Karpas-422 (cell line): ENCODE data around the gene GTF2H1. TPM values are rescaled to one million over a fixed set of nuclear protein-coding genes. Genes with fewer than 3 reads are reported as not detected.

ENCODE experiments used
- DNase-seq: peaks from one replicate; pipeline ENCODE4 v3.0.0-alpha.2; 2015
- H2AFZ ChIP-seq: fragments of 200-600 bp; sonication (generic); 2 replicates; pipeline ENCODE4 v1.6.1; 2014; ENCODE audit warnings: antibody characterized with exemption, low read length, mixed read lengths
- H3K27ac ChIP-seq: fragments of 200-600 bp; sonication (generic); 2 replicates; pipeline ENCODE4 v1.5.1; 2014; ENCODE audit warnings: mild to moderate bottlenecking, low read length, moderate library complexity
- H3K27me3 ChIP-seq: fragments of 200-600 bp; sonication (generic); 2 replicates; pipeline ENCODE4 v1.6.1; 2014; ENCODE audit warnings: low read length, mixed read lengths
- H3K36me3 ChIP-seq: fragments of 200-600 bp; sonication (generic); 2 replicates; pipeline ENCODE4 v1.6.1; 2014; ENCODE audit warnings: low read length, mixed read lengths; ENCODE audit not compliant: insufficient read depth
- H3K4me1 ChIP-seq: fragments of 200-600 bp; sonication (generic); 2 replicates; pipeline ENCODE4 v1.6.1; 2014; ENCODE audit warnings: mild to moderate bottlenecking, low read length, mixed read lengths
- H3K4me2 ChIP-seq: fragments of 200-600 bp; sonication (generic); 2 replicates; pipeline ENCODE4 v1.6.1; 2014; ENCODE audit warnings: low read length, low read depth, mild to moderate bottlenecking; ENCODE audit not compliant: poor library complexity, severe bottlenecking
- H3K4me3 ChIP-seq: fragments of 200-600 bp; sonication (generic); 2 replicates; pipeline ENCODE4 v1.5.1; 2014; ENCODE audit warnings: mild to moderate bottlenecking, antibody characterized with exemption, low read length, mixed read lengths
- H3K79me2 ChIP-seq: fragments of 200-600 bp; sonication (generic); 2 replicates; pipeline ENCODE4 v1.6.1; 2014; ENCODE audit warnings: mild to moderate bottlenecking, low read length, mixed read lengths
- H3K9ac ChIP-seq: fragments of 200-600 bp; sonication (generic); 2 replicates; pipeline ENCODE4 v1.6.0; 2014; ENCODE audit warnings: low read length
- H3K9me2 ChIP-seq: fragments of 200-600 bp; sonication (generic), shearing (Covaris generic); replicated peaks from 2 replicates; pipeline ENCODE4 v1.6.0; 2014; ENCODE audit warnings: mild to moderate bottlenecking, low read length, moderate library complexity; ENCODE audit not compliant: insufficient read depth
- H3K9me3 ChIP-seq: fragments of 300-700, 200-600 bp; sonication (generic); 2 replicates; pipeline ENCODE4 v1.6.1; 2014; ENCODE audit warnings: low read length, mixed read lengths
- H4K20me1 ChIP-seq: fragments of 200-600 bp; sonication (generic); 2 replicates; pipeline ENCODE4 v1.6.1; 2014; ENCODE audit warnings: mild to moderate bottlenecking, antibody characterized with exemption, low read length, low read depth; ENCODE audit not compliant: insufficient read depth
- total RNA-seq: library from RNA; depleted of rRNA; stranded (reverse); fragments of >200 nt; shearing (Covaris generic); gene quantifications from 2 replicates; pipeline ENCODE4 v1.2.3, GENCODE V29; 2014; ENCODE audit warnings: low replicate concordance

GTF2H1 gene
- total RNA-seq, 1 experiment from 2014 or later: 81.5 TPM

DNA sequence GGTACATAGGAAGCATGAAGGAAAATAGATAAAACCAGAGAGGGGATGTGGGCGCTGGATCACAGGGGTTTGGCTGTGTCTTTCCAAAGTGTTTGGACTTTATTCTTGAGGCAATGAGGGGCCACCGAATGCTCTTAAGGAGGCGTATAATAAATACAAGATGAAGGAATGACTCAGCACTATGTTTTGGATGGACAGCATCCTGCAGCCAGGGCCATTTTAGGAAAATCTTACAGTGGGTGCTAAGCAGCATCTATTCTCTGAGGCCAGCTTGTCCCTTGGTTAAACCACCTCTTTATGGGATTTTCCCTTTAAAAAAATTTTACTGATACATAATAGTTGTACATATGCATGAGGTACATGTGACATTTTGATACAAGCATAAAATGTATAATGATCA is 67.7 kb downstream of the GTF2H1 start:
- no peak for DNase-seq
- Histone ChIP-seq H3K79me2 (peaks cover 13% of the 10 kb centered on the region), H3K9ac (no peak overlapping the region), H3K36me3 (no peaks in the 10 kb centered on the region; the same call in 1 of the 2 replicates), H3K27ac (no peak overlapping the region), H4K20me1 (peaks cover 3% of the 10 kb centered on the region; the same call in 1 of the 2 replicates), H3K4me3 (no peak overlapping the region), H2AFZ (no peak overlapping the region), H3K9me3 (no peaks in the 10 kb centered on the region), H3K4me1 (peaks cover 7% of the 10 kb centered on the region), H3K9me2 (no peaks in the 10 kb centered on the region), H3K27me3 (no peaks in the 10 kb centered on the region), H3K4me2 (no peak overlapping the region)

DNA sequence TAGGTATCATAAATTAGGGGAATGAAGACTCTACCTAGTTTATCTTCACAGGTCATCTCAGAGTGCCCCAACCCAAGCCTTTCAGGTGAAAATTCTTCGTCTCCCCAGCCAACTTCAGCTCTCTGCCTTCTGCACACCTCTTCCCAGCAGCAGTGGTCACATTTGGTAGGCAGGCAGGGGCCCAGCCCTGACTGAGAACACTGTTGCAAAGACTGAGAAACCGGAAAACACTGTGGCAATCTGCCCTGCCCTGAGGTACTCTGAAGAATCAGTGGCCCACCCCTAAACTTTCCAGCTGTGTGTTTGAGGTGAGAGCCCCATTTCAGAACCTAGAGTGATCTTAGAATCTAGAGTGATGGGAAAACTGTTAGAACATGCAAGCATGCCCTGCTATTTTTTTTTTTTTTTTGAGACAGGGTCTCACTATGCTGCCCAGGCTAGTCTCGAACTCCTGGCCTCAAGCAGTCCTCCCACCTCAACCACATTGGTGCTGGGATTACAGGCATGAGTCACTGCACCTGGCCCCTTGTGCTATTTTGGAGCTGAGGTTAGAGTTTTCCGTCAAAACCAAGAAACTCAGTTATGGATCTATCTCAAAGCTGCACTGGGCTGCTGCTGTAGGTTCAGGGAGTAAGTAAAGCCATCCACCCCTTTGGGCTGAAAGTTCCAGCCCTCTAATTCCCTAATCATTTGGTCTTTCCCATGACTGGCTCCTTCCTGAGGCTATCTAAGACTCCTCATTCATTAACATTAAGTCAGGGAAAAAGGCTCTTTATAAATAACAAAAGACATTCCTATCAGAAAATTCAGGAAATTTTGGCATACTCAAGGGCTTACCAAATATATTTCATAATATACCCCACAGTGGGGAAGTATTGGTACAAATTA is 70.3 kb downstream of the GTF2H1 start:
- no peaks in the 10 kb centered on the region for H3K9me2 ChIP-seq
- H3K27ac ChIP-seq: no peak overlapping the region
- no peak for DNase-seq
- H3K27me3 ChIP-seq: no peaks in the 10 kb centered on the region
- H2AFZ ChIP-seq: no peak overlapping the region
- H3K4me1 ChIP-seq: peaks cover 17% of the 10 kb centered on the region
- peaks cover 15% of the 10 kb centered on the region for H3K36me3 ChIP-seq
- no peak overlapping the region for H3K4me2 ChIP-seq
- no peak overlapping the region for H3K9ac ChIP-seq
- H3K79me2 ChIP-seq: peaks cover 35% of the 10 kb centered on the region
- peaks cover 25% of the 10 kb centered on the region for H4K20me1 ChIP-seq
- H3K4me3 ChIP-seq: no peak overlapping the region
- no peaks in the 10 kb centered on the region for H3K9me3 ChIP-seq

DNA sequence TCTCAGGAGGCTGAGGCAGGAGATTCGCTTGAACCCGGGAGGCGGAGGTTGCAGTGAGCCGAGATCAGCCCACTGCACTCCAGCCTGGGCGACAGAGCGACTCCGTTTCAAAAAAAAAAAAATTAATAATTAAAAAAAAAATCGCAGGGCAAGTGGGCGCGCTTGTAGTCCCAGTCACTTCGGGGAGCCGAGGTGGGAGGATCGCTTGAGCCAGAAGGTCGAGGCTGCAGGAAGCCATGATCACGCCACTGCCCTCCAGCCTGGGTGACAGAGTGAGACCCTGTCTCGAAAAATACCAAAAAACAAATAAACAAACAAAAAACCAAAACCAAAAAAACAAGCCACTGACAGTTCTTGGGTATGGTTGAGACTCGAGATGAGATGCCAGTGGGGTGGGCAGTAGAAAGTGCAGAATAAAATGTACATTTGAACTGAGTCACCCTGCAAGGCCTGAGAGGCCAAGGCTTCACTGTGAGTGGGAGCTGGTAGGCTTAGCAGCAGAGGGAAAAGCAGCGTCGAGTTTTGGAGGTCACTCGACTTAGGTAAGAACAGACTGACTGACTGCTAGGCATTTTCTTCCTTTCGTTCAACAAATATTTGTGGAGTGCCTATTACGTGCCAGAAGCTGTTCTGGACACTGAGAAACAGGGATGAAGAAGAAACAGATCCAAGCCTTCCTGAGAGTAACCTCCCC is 71.4 kb downstream of the GTF2H1 start:
- no peak for DNase-seq

DNA sequence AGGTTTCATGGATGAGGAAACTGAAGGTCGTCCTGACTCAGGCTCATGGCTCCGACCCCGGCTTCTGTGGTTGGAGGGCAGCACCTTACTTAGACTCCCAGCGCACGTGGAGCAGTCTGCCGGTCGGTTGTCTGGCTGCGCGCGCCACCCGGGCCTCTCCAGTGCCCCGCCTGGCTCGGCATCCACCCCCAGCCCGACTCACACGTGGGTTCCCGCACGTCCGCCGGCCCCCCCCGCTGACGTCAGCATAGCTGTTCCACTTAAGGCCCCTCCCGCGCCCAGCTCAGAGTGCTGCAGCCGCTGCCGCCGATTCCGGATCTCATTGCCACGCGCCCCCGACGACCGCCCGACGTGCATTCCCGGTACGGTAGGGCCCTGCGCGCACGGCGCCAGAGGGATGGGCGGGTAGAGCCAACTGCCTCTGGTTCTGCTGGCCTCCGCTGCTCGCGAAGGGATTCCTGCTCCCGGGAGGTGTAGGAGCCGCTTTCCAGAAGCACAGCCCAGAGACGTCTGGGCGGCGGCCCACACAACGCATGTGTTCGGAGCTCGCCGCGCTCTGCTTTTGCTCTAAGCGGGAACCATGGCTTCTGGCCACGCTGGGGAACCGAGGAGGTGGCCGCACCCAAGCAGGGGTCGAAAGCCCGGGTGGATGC is 72.0 kb downstream of the GTF2H1 start, which contains the start of gene LDHA:
Gene LDHA, plus strand, starts transcription at position 289 of the 653 bp plus-strand sequence. CDS start 2,280 bp downstream, outside the sequence.
- peak within 1 kb of the TSS; percentile 83 for H3K4me2 ChIP-seq
- peak within 1 kb of the TSS; percentile 74 for H2AFZ ChIP-seq
- H3K27me3 ChIP-seq: no peaks in the 10 kb centered on the region
- H3K4me1 ChIP-seq: peaks cover 17% of the 10 kb centered on the region
- peak within 1 kb of the TSS; percentile 97 for H3K9ac ChIP-seq
- H4K20me1 ChIP-seq: peaks cover 38% of the 10 kb centered on the region
- no peaks in the 10 kb centered on the region for H3K9me3 ChIP-seq
- peaks cover 30% of the 10 kb centered on the region for H3K36me3 ChIP-seq
- peaks cover 47% of the 10 kb centered on the region for H3K79me2 ChIP-seq
- peak within 1 kb of the TSS; percentile 89 for H3K27ac ChIP-seq
- H3K4me3 ChIP-seq: peak within 1 kb of the TSS; percentile 82
- no peaks in the 10 kb centered on the region for H3K9me2 ChIP-seq
- DNase-seq: peak; percentile 99

More for the DNA sequence above, 71.4 kb downstream of the GTF2H1 start:
- Histone ChIP-seq H3K36me3 (peaks cover 23% of the 10 kb centered on the region), H3K27me3 (no peaks in the 10 kb centered on the region), H4K20me1 (peaks cover 32% of the 10 kb centered on the region), H3K4me2 (peak overlapping the region; percentile 83), H3K79me2 (peaks cover 41% of the 10 kb centered on the region), H2AFZ (peak overlapping the region; percentile 74), H3K9ac (peak overlapping the region; percentile 97), H3K27ac (peak overlapping the region; percentile 41; the same call in 1 of the 2 replicates), H3K9me2 (no peaks in the 10 kb centered on the region), H3K9me3 (no peaks in the 10 kb centered on the region), H3K4me1 (peaks cover 17% of the 10 kb centered on the region), H3K4me3 (peak overlapping the region; percentile 82)

DNA sequence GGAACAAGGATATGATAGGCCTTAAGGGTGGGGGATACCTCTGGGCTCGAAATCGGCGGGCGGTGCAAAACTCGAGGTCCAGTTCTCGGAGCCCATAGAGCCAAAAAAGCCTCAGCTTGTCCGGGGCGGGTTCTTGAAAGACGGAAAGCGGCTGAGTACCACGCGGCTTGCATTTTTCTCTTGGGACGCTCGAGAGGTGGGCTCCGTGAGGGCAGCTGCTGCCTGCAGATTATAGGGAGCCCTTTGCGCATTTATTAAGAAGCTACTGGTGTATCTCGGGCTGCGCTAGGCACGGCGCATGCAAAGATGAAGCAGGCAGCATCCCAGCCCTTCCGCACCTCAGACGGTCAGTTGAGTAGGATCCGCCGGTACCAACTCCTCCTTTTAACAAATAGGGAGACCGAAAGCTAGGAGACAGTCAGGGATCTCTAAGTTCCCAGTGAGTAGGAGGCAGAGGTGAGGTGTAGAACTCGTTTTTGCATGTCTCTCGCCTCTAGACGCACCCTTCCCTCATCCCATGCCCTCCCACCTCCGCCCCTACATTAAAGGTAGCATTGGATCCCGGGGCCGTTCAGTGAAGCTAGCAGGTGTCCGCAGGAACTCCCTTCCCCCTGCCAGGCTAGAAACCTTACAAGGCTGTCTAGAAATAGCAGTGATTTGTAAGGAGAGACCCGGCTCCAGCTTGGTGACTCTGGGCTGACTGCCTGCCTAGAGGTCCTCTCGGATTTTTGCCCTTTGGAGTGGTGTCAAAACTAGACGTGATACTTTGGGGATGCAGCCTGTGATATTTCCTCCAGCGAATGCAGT is 72.8 kb downstream of the GTF2H1 start:
- H3K4me1 ChIP-seq: peaks cover 17% of the 10 kb centered on the region
- H3K4me2 ChIP-seq: peak overlapping the region; percentile 83
- DNase-seq: peak; percentile 78
- peaks cover 46% of the 10 kb centered on the region for H4K20me1 ChIP-seq
- peaks cover 37% of the 10 kb centered on the region for H3K36me3 ChIP-seq
- peaks cover 47% of the 10 kb centered on the region for H3K79me2 ChIP-seq
- H3K27me3 ChIP-seq: no peaks in the 10 kb centered on the region
- no peaks in the 10 kb centered on the region for H3K9me2 ChIP-seq
- no peaks in the 10 kb centered on the region for H3K9me3 ChIP-seq
- no peak overlapping the region for H2AFZ ChIP-seq
- peak overlapping the region; percentile 97 for H3K9ac ChIP-seq
- H3K4me3 ChIP-seq: peak overlapping the region; percentile 82
- H3K27ac ChIP-seq: peak overlapping the region; percentile 89

DNA sequence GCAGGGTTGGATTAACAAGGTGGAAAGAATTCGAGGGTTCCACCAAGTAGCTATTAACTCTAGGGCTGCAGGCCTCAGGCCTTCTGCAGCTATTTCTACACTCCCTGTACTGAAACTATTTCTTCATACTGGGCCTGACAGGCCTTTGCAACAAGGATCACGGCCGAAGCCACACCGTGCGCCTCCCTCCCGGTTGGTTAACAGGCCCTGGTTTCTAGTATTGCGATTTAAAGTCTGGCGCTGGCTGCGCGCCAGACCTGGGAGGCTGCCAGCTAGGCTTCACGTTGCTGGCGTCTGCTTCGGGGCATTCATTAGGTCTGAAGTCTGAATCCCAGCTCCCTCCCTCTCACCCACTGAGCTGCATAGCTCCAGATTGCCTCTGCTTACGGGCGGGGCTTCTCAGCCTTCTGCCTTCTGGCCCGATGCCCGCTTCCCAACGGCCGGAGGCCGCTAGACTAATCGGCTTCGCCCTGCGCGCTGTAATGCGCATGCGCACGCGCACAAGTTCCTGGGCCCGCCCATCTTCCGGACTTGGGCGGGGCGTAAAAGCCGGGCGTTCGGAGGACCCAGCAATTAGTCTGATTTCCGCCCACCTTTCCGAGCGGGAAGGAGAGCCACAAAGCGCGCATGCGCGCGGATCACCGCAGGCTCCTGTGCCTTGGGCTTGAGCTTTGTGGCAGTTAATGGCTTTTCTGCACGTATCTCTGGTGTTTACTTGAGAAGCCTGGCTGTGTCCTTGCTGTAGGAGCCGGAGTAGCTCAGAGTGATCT is 73.6 kb downstream of the GTF2H1 start:
- H3K36me3 ChIP-seq: peaks cover 43% of the 10 kb centered on the region
- peaks cover 17% of the 10 kb centered on the region for H3K4me1 ChIP-seq
- no peak overlapping the region for H2AFZ ChIP-seq
- H3K27me3 ChIP-seq: no peaks in the 10 kb centered on the region
- H3K9ac ChIP-seq: peak overlapping the region; percentile 97
- H3K4me3 ChIP-seq: peak overlapping the region; percentile 82
- peaks cover 47% of the 10 kb centered on the region for H4K20me1 ChIP-seq
- peak overlapping the region; percentile 89 for H3K27ac ChIP-seq
- DNase-seq: peak; percentile 99
- no peaks in the 10 kb centered on the region for H3K9me2 ChIP-seq
- peak overlapping the region; percentile 83 for H3K4me2 ChIP-seq
- no peaks in the 10 kb centered on the region for H3K9me3 ChIP-seq
- peaks cover 47% of the 10 kb centered on the region for H3K79me2 ChIP-seq

DNA sequence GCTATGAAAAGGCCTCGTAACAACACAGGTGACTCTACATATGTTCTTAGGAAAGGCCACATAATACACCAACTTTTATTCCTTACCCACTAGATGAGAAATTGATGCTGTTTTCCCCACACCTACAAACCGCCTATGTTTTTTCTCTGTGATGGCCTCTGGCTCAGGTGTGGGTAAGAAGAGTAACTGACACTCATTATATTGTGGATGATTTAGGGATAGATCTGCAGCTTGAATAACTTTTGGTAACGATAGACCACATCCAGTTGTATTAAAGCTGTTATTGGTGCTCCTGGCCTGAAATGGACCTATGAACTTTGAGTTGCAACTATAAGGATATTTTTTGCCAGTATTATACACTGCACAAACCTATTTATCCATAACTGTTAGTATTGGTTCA is 75.6 kb downstream of the GTF2H1 start:
- peaks cover 56% of the 10 kb centered on the region for H4K20me1 ChIP-seq
- no peak overlapping the region for H3K9ac ChIP-seq
- H3K9me3 ChIP-seq: no peaks in the 10 kb centered on the region
- no peak overlapping the region for H3K4me3 ChIP-seq
- H3K36me3 ChIP-seq: peaks cover 54% of the 10 kb centered on the region
- H3K27me3 ChIP-seq: no peaks in the 10 kb centered on the region
- no peak overlapping the region for H3K27ac ChIP-seq
- H3K4me1 ChIP-seq: peaks cover 17% of the 10 kb centered on the region
- peaks cover 47% of the 10 kb centered on the region for H3K79me2 ChIP-seq
- peak; percentile 36 for DNase-seq
- no peak overlapping the region for H2AFZ ChIP-seq
- no peaks in the 10 kb centered on the region for H3K9me2 ChIP-seq
- no peak overlapping the region for H3K4me2 ChIP-seq
